Activated CD8-positive, alpha-beta memory T cell treated with anti-CD3 and anti-CD28 coated beads, Interleukin-2, amount 50 U/mL, for 48 hours (primary cell): ENCODE measurements around the gene SPC24.
"Not testable (repeated sequence)": the region's sequence is repeated elsewhere in the genome, so short reads cannot be mapped to it uniquely, and the experiment has no call there.

Experiments used
- DNase-seq: peaks from one replicate; pipeline ENCODE4 v3.0.0-alpha.2; 2020

Gene SPC24

GRCh38 chr19:11191273-11191755 lies 35.7 kb upstream of the SPC24 start:
- DNase-seq: no peak

- DNase-seq: no peak
These were observed 34.9 kb upstream of the SPC24 start for GRCh38 chr19:11190501-11190900.

GRCh38 chr19:11187441-11187840 lies 31.9 kb upstream of the SPC24 start:
- no peak for DNase-seq

- no peak for DNase-seq
These were observed 27.4 kb upstream of the SPC24 start for GRCh38 chr19:11182994-11183393.

GRCh38 chr19:11181488-11181887 lies 25.9 kb upstream of the SPC24 start:
- no peak for DNase-seq

GRCh38 chr19:11180975-11181374 lies 25.4 kb upstream of the SPC24 start:
- DNase-seq: not testable (repeated sequence)

- no peak for DNase-seq
These were observed 24.8 kb upstream of the SPC24 start for GRCh38 chr19:11180346-11180745.

- no peak for DNase-seq
These were observed 24.2 kb upstream of the SPC24 start for GRCh38 chr19:11179716-11180297.

GRCh38 chr19:11179145-11179465 lies 23.5 kb upstream of the SPC24 start:
- not testable (repeated sequence) for DNase-seq

- DNase-seq: no peak
These were observed 22.0 kb upstream of the SPC24 start for GRCh38 chr19:11177592-11177991.

GRCh38 chr19:11176466-11177193 lies 21.0 kb upstream of the SPC24 start:
- no peak for DNase-seq

GRCh38 chr19:11175920-11176319 lies 20.3 kb upstream of the SPC24 start:
- no peak for DNase-seq

GRCh38 chr19:11174336-11174735 lies 18.8 kb upstream of the SPC24 start:
- DNase-seq: no peak

- no peak for DNase-seq
These were observed 18.1 kb upstream of the SPC24 start for GRCh38 chr19:11173516-11174155.

- DNase-seq: no peak
These were observed 17.0 kb upstream of the SPC24 start for GRCh38 chr19:11172576-11172975.

GRCh38 chr19:11171144-11171543 lies 15.6 kb upstream of the SPC24 start:
- no peak for DNase-seq

GRCh38 chr19:11169896-11170678 lies 14.5 kb upstream of the SPC24 start:
- DNase-seq: no peak

- no peak for DNase-seq
These were observed 13.0 kb upstream of the SPC24 start for GRCh38 chr19:11168568-11168967.

- DNase-seq: no peak
These were observed 10.9 kb upstream of the SPC24 start for GRCh38 chr19:11166281-11167142.

GRCh38 chr19:11165486-11166030 lies 10.0 kb upstream of the SPC24 start:
- DNase-seq: no peak

- DNase-seq: no peak
These were observed 9.4 kb upstream of the SPC24 start for GRCh38 chr19:11164879-11165406.

- no peak for DNase-seq
These were observed 8.7 kb upstream of the SPC24 start for GRCh38 chr19:11164296-11164695.
